Osteocyte (in vitro differentiated cells): ENCODE measurements around the gene UPF3A. TPM values are rescaled to one million over a fixed set of nuclear protein-coding genes. Genes with fewer than 3 reads are reported as not detected.

Source experiments
- DNase-seq: peaks from one replicate; pipeline ENCODE4 v3.0.0; 2021; ENCODE audit warnings: mixed read lengths; ENCODE audit not compliant: unreplicated experiment; ENCODE audit errors: extremely low spot score
- H3K27ac Mint-ChIP-seq: one replicate; pipeline ENCODE4 v1.8.0; 2021; ENCODE audit warnings: mild to moderate bottlenecking, mixed read lengths; ENCODE audit not compliant: unreplicated experiment
- H3K27me3 Mint-ChIP-seq: one replicate; pipeline ENCODE4 v1.8.0; 2021; ENCODE audit warnings: mixed read lengths; ENCODE audit not compliant: unreplicated experiment
- H3K36me3 Mint-ChIP-seq: one replicate; pipeline ENCODE4 v1.8.0; 2021; ENCODE audit warnings: mixed read lengths; ENCODE audit not compliant: unreplicated experiment
- H3K4me1 Mint-ChIP-seq: one replicate; pipeline ENCODE4 v1.8.0; 2021; ENCODE audit warnings: mixed read lengths; ENCODE audit not compliant: unreplicated experiment
- H3K4me3 Mint-ChIP-seq: one replicate; pipeline ENCODE4 v1.8.0; 2021; ENCODE audit warnings: mild to moderate bottlenecking, moderate library complexity, mixed read lengths; ENCODE audit not compliant: unreplicated experiment
- H3K9me3 Mint-ChIP-seq: one replicate; pipeline ENCODE4 v1.8.0; 2021; ENCODE audit warnings: mixed read lengths; ENCODE audit not compliant: unreplicated experiment
- CTCF ChIP-seq: fragments of 200-600 bp; sonication (generic); IDR thresholded peaks from 2 replicates; pipeline ENCODE4 v1.5.0; 2021; ENCODE audit warnings: antibody characterized with exemption, mild to moderate bottlenecking, moderate library complexity
- total RNA-seq: library from RNA; stranded (reverse); gene quantifications from 2 replicates; pipeline ENCODE4 v1.2.1, GENCODE V29; 2021

The UPF3A gene
- total RNA-seq, 1 donor from 2014 or later: 63.1 TPM

- no peaks in the 10 kb centered on the region for H3K4me1 Mint-ChIP-seq
These were observed 17.5 kb downstream of the UPF3A start for GRCh38 chr13:114298866-114299265.

GRCh38 chr13:114299604-114300305 is 18.4 kb downstream of the UPF3A start:
- DNase-seq: no peak
- no peaks in the 10 kb centered on the region for H3K27me3 Mint-ChIP-seq
- no peaks in the 10 kb centered on the region for H3K4me1 Mint-ChIP-seq
- H3K9me3 Mint-ChIP-seq: no peaks in the 10 kb centered on the region
- no peak overlapping the region for H3K27ac Mint-ChIP-seq
- H3K36me3 Mint-ChIP-seq: peaks cover 31% of the 10 kb centered on the region
- H3K4me3 Mint-ChIP-seq: no peak overlapping the region
- TF ChIP-seq CTCF: no peak

More at GRCh38 chr13:114298866-114299265, 17.5 kb downstream of the UPF3A start:
- Mint-ChIP-seq H3K36me3 (peaks cover 31% of the 10 kb centered on the region), H3K9me3 (no peaks in the 10 kb centered on the region), H3K27ac (no peak overlapping the region), H3K4me3 (no peak overlapping the region), H3K27me3 (no peaks in the 10 kb centered on the region)
- no peak for TF ChIP-seq CTCF
- DNase-seq: no peak

- H3K9me3 Mint-ChIP-seq: no peaks in the 10 kb centered on the region
- no peak for TF ChIP-seq CTCF
These were observed 22.4 kb downstream of the UPF3A start for GRCh38 chr13:114303700-114304327.

GRCh38 chr13:114304346-114305034 is 23.1 kb downstream of the UPF3A start:
- Mint-ChIP-seq H3K27ac (no peak overlapping the region), H3K4me1 (no peaks in the 10 kb centered on the region), H3K4me3 (no peak overlapping the region), H3K36me3 (peaks cover 28% of the 10 kb centered on the region), H3K9me3 (no peaks in the 10 kb centered on the region), H3K27me3 (no peaks in the 10 kb centered on the region)
- no peak for DNase-seq
- no peak for TF ChIP-seq CTCF

More at GRCh38 chr13:114303700-114304327, 22.4 kb downstream of the UPF3A start:
- H3K27me3 Mint-ChIP-seq: no peaks in the 10 kb centered on the region
- H3K27ac Mint-ChIP-seq: no peak overlapping the region
- no peak for DNase-seq
- no peaks in the 10 kb centered on the region for H3K4me1 Mint-ChIP-seq
- no peak overlapping the region for H3K4me3 Mint-ChIP-seq
- H3K36me3 Mint-ChIP-seq: peaks cover 32% of the 10 kb centered on the region

GRCh38 chr13:114309086-114309485 is 27.7 kb downstream of the UPF3A start:
- Mint-ChIP-seq H3K36me3 (peaks cover 16% of the 10 kb centered on the region), H3K4me3 (no peak overlapping the region), H3K9me3 (no peaks in the 10 kb centered on the region), H3K4me1 (peaks cover 19% of the 10 kb centered on the region), H3K27me3 (no peaks in the 10 kb centered on the region), H3K27ac (no peak overlapping the region)
- no peak for DNase-seq
- no peak for TF ChIP-seq CTCF
